ENCODE results near the gene ATF4. TPM values are rescaled to one million over a fixed set of nuclear protein-coding genes. Genes with fewer than 3 reads are reported as not detected.

The ATF4 gene
- total and polyA plus RNA-seq, 2 of the 8 experiments (the other 6 are each of a cell fraction or from before 2014, with no cell fraction given): 553 to 704 TPM

- Histone ChIP-seq H3K4ac (replicated peaks; ENCODE audit: insufficient read length, low read depth, low read length) (no peak overlapping the region), H3K79me2 (ENCODE audit: control insufficient read depth in 1 of 2, insufficient read depth in 2 of 2, low read length in 2 of 2) (peaks cover 0 to 4% of the 10 kb centered on the region in 2 experiments; a peak in 2 of 4 replicates), H4K8ac (ENCODE audit: extremely low read depth, insufficient read depth, low read length) (no peak overlapping the region), H3K4me1 (replicated peaks in 1 of 4; ENCODE audit: control insufficient read depth in 3 of 4, insufficient read depth in 4 of 4, low read length in 3 of 4) (0 out of 7 replicates have a peak, but pooled peaks cover 0 to 4% (median 0%) of the 10 kb centered on the region in 4 experiments), H2AFZ (ENCODE audit: low read length) (no peak overlapping the region), H3K23ac (ENCODE audit: insufficient read length) (no peak overlapping the region), H3K4me3 (ENCODE audit: extremely low read depth in 1 of 4, insufficient read depth in 2 of 4, low read depth in 3 of 4, low read length in 4 of 4) (no peak overlapping the region), H2BK120ac (replicated peaks; ENCODE audit: low read depth, low read length) (no peak overlapping the region), H3K4me2 (ENCODE audit: insufficient read depth in 1 of 2, low read depth in 2 of 2, low read length in 2 of 2) (no peak overlapping the region), H2BK5ac (ENCODE audit: low read depth, low read length) (no peak overlapping the region), H2BK15ac (ENCODE audit: low read length) (no peak overlapping the region), H3K23me2 (ENCODE audit: low read depth, low read length) (peaks cover 19% of the 10 kb centered on the region; the same call in 1 of the 2 replicates), H3K9ac (replicated peaks in 1 of 4; ENCODE audit: extremely low read depth in 1 of 4, low read depth in 3 of 4, low read length in 3 of 4) (no peak overlapping the region), H4K5ac (ENCODE audit: insufficient read length, low read depth, low read length) (no peak overlapping the region), H3K14ac (ENCODE audit: insufficient read length) (no peak overlapping the region), H3K27ac (ENCODE audit: low read depth, low read length) (no peak overlapping the region), H2AK5ac (ENCODE audit: low read depth, low read length) (peak overlapping the region; percentile 53; the same call in 1 of the 2 replicates), H3K27me3 (replicated peaks in 1 of 4; ENCODE audit: control insufficient read depth in 3 of 4, extremely low read depth in 1 of 4, insufficient read depth in 3 of 4, low read length in 3 of 4) (peaks cover 0 to 12% (median 6%) of the 10 kb centered on the region in 4 experiments; a peak in 6 of 7 replicates), H2BK12ac (ENCODE audit: low read depth, low read length) (peak overlapping the region; percentile 60; the same call in 1 of the 2 replicates), H3K18ac (ENCODE audit: extremely low read depth, low read length) (no peak overlapping the region), H3K36me3 (ENCODE audit: control insufficient read depth in 2 of 4, insufficient read depth in 4 of 4, low read length in 3 of 4) (no peaks in the 10 kb centered on the region; a peak in 1 of 8 replicates), H3K9me3 (ENCODE audit: insufficient read depth in 2 of 2, low read depth in 1 of 2, low read length in 1 of 2) (peaks cover 0 to 7% of the 10 kb centered on the region in 2 experiments; a peak in 1 of 4 replicates), H4K91ac (replicated peaks; ENCODE audit: insufficient read length, low read length) (no peak overlapping the region), H2BK20ac (ENCODE audit: low read length) (no peak overlapping the region), H4K20me1 (replicated peaks in 1 of 2; ENCODE audit: control insufficient read depth in 1 of 2, insufficient read depth in 2 of 2, low read length in 2 of 2) (peaks cover 0 to 20% of the 10 kb centered on the region in 2 experiments), H3K56ac (replicated peaks; ENCODE audit: insufficient read length, low read depth, low read length) (peak overlapping the region; percentile 94), H3K79me1 (ENCODE audit: low read depth, low read length) (peaks cover 9% of the 10 kb centered on the region; the same call in 1 of the 2 replicates)
- WGBS, 2 experiments (ENCODE audit: extremely low coverage in 1 of 2, insufficient coverage in 1 of 2, insufficient read length in 1 of 2, insufficient replicate concordance in 2 of 2, low coverage in 1 of 2, low lambda C conversion rate in 2 of 2, missing lambda C conversion rate in 1 of 2): 84% methylated on average over 5 of the region's 5 CpGs; no CpG with 5 or more reads in 1 of the 2 experiments
- POLR2A ChIA-PET (ENCODE audit: partially characterized antibody): no interaction called here
- no peak for FAIRE-seq
- no peak for DNase-seq (ENCODE audit: low read depth in 1 of 2, low spot score in 2 of 2)
- CTCF ChIA-PET (ENCODE audit: partially characterized antibody): interaction anchor here (1.3 to 1.6 kb wide), 2 partner anchors 23 to 28 kb away, joined by 4 read pairs; no protein-coding TSS in a partner anchor
- TF ChIP-seq KDM4A (IDR thresholded peaks at IDR 0.05; ENCODE audit: low read depth, low read length, severe bottlenecking) (no peak), SRF (IDR thresholded peaks at IDR 0.05; ENCODE audit: low read depth, low read length) (no peak), GTF2F1 (IDR thresholded peaks at IDR 0.05; ENCODE audit: borderline replicate concordance, low read depth, low read length) (no peak), NRF1 (IDR thresholded peaks at IDR 0.05; ENCODE audit: low read depth, low read length) (no peak), MAFK (IDR thresholded peaks at IDR 0.05; ENCODE audit: low read depth, low read length) (no peak), PHF8 (conservative IDR thresholded peaks at IDR 0.05; ENCODE audit: low read depth, low read length) (no peak), HDAC2 (IDR thresholded peaks at IDR 0.05; ENCODE audit: borderline replicate concordance in 1 of 2, low read depth in 2 of 2, low read length in 2 of 2) (no peak), CTCF (IDR thresholded peaks at IDR 0.05; ENCODE audit: control extremely low read depth in 1 of 3, insufficient read depth in 1 of 3, low read depth in 1 of 3, low read length in 3 of 3) (no peak), EP300 (IDR thresholded peaks at IDR 0.05; ENCODE audit: borderline replicate concordance in 1 of 2, low read depth in 2 of 2, low read length in 2 of 2) (no peak), POLR2A (IDR thresholded peaks at IDR 0.05; ENCODE audit: control extremely low read depth in 1 of 2, low read depth in 2 of 2, low read length in 2 of 2) (no peak)
These were observed 45.1 kb downstream of the ATF4 start for GRCh38 chr22:39565414-39565944.

Data from H1 (cell line).